Measurements from ENCODE around the gene PGGHG. TPM values are rescaled to one million over a fixed set of nuclear protein-coding genes. Genes with fewer than 3 reads are reported as not detected.
"Not testable (repeated sequence)": the region's sequence is repeated elsewhere in the genome, so short reads cannot be mapped to it uniquely, and the experiment has no call there.

PGGHG gene
- total RNA-seq, 1 experiment from 2014 or later: 12.4 TPM

- Histone ChIP-seq H3K4me2 (ENCODE audit: low read length) (no peak overlapping the region), H3K9me2 (replicated peaks; ENCODE audit: low read length) (no peaks in the 10 kb centered on the region)
- BruUV-seq (replicated peaks): no TSS peak
These were observed 26.6 kb downstream of the PGGHG start for GRCh38 chr11:315516-315994.

GRCh38 chr11:316031-316701 is 27.2 kb downstream of the PGGHG start:
- BruUV-seq (replicated peaks): no TSS peak
- Histone ChIP-seq H3K9me3 (ENCODE audit: low read length) (no peaks in the 10 kb centered on the region), H3K9ac (ENCODE audit: low read length) (no peak overlapping the region), H3K36me3 (ENCODE audit: low read depth, low read length) (no peaks in the 10 kb centered on the region), H3K27me3 (ENCODE audit: low read length) (no peaks in the 10 kb centered on the region), H3K27ac (ENCODE audit: low read length) (no peak overlapping the region), H3K4me1 (ENCODE audit: insufficient read depth, low read length) (no peaks in the 10 kb centered on the region; the same call in 1 of the 2 replicates), H2AFZ (ENCODE audit: low read length) (no peak overlapping the region), H3K4me3 (ENCODE audit: low read length) (no peak overlapping the region), H3K4me2 (ENCODE audit: low read length) (no peak overlapping the region), H4K20me1 (ENCODE audit: low read length) (no peaks in the 10 kb centered on the region), H3K79me2 (ENCODE audit: low read length) (peaks cover 10% of the 10 kb centered on the region), H3K9me2 (replicated peaks; ENCODE audit: low read length) (no peaks in the 10 kb centered on the region), H3F3A (ENCODE audit: low read length, unreplicated experiment) (no peaks in the 10 kb centered on the region)
- ChIA-PET CTCF (no interaction called here), POLR2A (ENCODE audit: unreplicated experiment) (no interaction called here)
- intact Hi-C loops (cut with micrococcal nuclease): no loop called here
- DNase-seq: no peak
- ATAC-seq: no peak
- TF ChIP-seq EZH2 (IDR thresholded peaks at IDR 0.05; ENCODE audit: low read length, unreplicated experiment) (no peak), EZH2phosphoT487 (IDR thresholded peaks at IDR 0.05; ENCODE audit: borderline replicate concordance, low read length) (no peak), CTCF (conservative IDR thresholded peaks at IDR 0.05; ENCODE audit: low read depth, low read length) (no peak)

More at GRCh38 chr11:315516-315994, 26.6 kb downstream of the PGGHG start:
- Histone ChIP-seq H3K4me1 (ENCODE audit: insufficient read depth, low read length) (no peaks in the 10 kb centered on the region; the same call in 1 of the 2 replicates), H3K9me3 (ENCODE audit: low read length) (no peaks in the 10 kb centered on the region), H3K79me2 (ENCODE audit: low read length) (peaks cover 10% of the 10 kb centered on the region), H2AFZ (ENCODE audit: low read length) (no peak overlapping the region), H3K36me3 (ENCODE audit: low read depth, low read length) (no peaks in the 10 kb centered on the region), H4K20me1 (ENCODE audit: low read length) (no peaks in the 10 kb centered on the region), H3K27ac (ENCODE audit: low read length) (no peak overlapping the region), H3K4me3 (ENCODE audit: low read length) (no peak overlapping the region), H3K27me3 (ENCODE audit: low read length) (no peaks in the 10 kb centered on the region), H3F3A (ENCODE audit: low read length, unreplicated experiment) (no peaks in the 10 kb centered on the region), H3K9ac (ENCODE audit: low read length) (no peak overlapping the region)
- intact Hi-C loops (cut with micrococcal nuclease): no loop called here
- ATAC-seq: no peak
- TF ChIP-seq EZH2phosphoT487 (IDR thresholded peaks at IDR 0.05; ENCODE audit: borderline replicate concordance, low read length): no peak
- no peak for TF ChIP-seq EZH2 (IDR thresholded peaks at IDR 0.05; ENCODE audit: low read length, unreplicated experiment)
- no peak for TF ChIP-seq CTCF (conservative IDR thresholded peaks at IDR 0.05; ENCODE audit: low read depth, low read length)
- no peak for DNase-seq
- POLR2A ChIA-PET (ENCODE audit: unreplicated experiment): interaction anchor here (0.6 kb wide), 1 partner anchor 49 kb away, joined by 4 read pairs; no protein-coding TSS in a partner anchor
- CTCF ChIA-PET: interaction anchor here (0.5 kb wide), 1 partner anchor 57 kb away, joined by 3 read pairs; no protein-coding TSS in a partner anchor

GRCh38 chr11:316891-317301 is 28.0 kb downstream of the PGGHG start:
- TF ChIP-seq CTCF (conservative IDR thresholded peaks at IDR 0.05; ENCODE audit: low read depth, low read length) (no peak), EZH2 (IDR thresholded peaks at IDR 0.05; ENCODE audit: low read length, unreplicated experiment) (no peak), EZH2phosphoT487 (IDR thresholded peaks at IDR 0.05; ENCODE audit: borderline replicate concordance, low read length) (no peak)
- intact Hi-C loops (cut with micrococcal nuclease): no loop called here
- no peak overlapping the region for H2AFZ ChIP-seq (ENCODE audit: low read length)
- no peaks in the 10 kb centered on the region for H3F3A ChIP-seq (ENCODE audit: low read length, unreplicated experiment)
- peaks cover 10% of the 10 kb centered on the region for H3K79me2 ChIP-seq (ENCODE audit: low read length)
- no peaks in the 10 kb centered on the region; the same call in 1 of the 2 replicates for H3K4me1 ChIP-seq (ENCODE audit: insufficient read depth, low read length)
- H3K9ac ChIP-seq (ENCODE audit: low read length): no peak overlapping the region
- no peak overlapping the region for H3K27ac ChIP-seq (ENCODE audit: low read length)
- no peaks in the 10 kb centered on the region for H3K9me3 ChIP-seq (ENCODE audit: low read length)
- ChIA-PET CTCF (interaction anchor here (1.0 kb wide), 1 partner anchor 9 kb away, joined by 4 read pairs; the partner anchor contains the start of gene IFITM2), POLR2A (ENCODE audit: unreplicated experiment) (no interaction called here)
- no peak overlapping the region for H3K4me3 ChIP-seq (ENCODE audit: low read length)
- no peak overlapping the region for H3K4me2 ChIP-seq (ENCODE audit: low read length)
- no peaks in the 10 kb centered on the region for H3K27me3 ChIP-seq (ENCODE audit: low read length)
- H3K36me3 ChIP-seq (ENCODE audit: low read depth, low read length): no peaks in the 10 kb centered on the region
- no peaks in the 10 kb centered on the region for H4K20me1 ChIP-seq (ENCODE audit: low read length)
- no peaks in the 10 kb centered on the region for H3K9me2 ChIP-seq (replicated peaks; ENCODE audit: low read length)
- no peak for ATAC-seq
- BruUV-seq (replicated peaks): no TSS peak
- DNase-seq: no peak

GRCh38 chr11:317668-318404 is 28.9 kb downstream of the PGGHG start:
- H3K4me2 ChIP-seq (ENCODE audit: low read length); intact Hi-C loops (cut with micrococcal nuclease): not testable (repeated sequence)

More at GRCh38 chr11:317668-318404, 28.9 kb downstream of the PGGHG start:
- H3F3A ChIP-seq (ENCODE audit: low read length, unreplicated experiment); POLR2A ChIA-PET (ENCODE audit: unreplicated experiment); H4K20me1 ChIP-seq (ENCODE audit: low read length); H3K27me3 ChIP-seq (ENCODE audit: low read length); H3K4me1 ChIP-seq (ENCODE audit: insufficient read depth, low read length); DNase-seq; BruUV-seq (replicated peaks); H2AFZ ChIP-seq (ENCODE audit: low read length); ATAC-seq; H3K9ac ChIP-seq (ENCODE audit: low read length); H3K9me3 ChIP-seq (ENCODE audit: low read length); H3K4me3 ChIP-seq (ENCODE audit: low read length); H3K36me3 ChIP-seq (ENCODE audit: low read depth, low read length); H3K9me2 ChIP-seq (replicated peaks; ENCODE audit: low read length); H3K27ac ChIP-seq (ENCODE audit: low read length): not testable (repeated sequence)
- CTCF ChIA-PET: interaction anchor here (1.0 kb wide), 1 partner anchor 10 kb away, joined by 4 read pairs; the partner anchor contains the start of gene IFITM2
- peaks cover 10% of the 10 kb centered on the region for H3K79me2 ChIP-seq (ENCODE audit: low read length)

All from PC-3 (cell line).